ENCODE results near the gene TBL1X.

TBL1X gene

GRCh38 chrX:9781941-9782340 lies 317.1 kb downstream of the TBL1X start:
- no peak for ATAC-seq

DNA sequence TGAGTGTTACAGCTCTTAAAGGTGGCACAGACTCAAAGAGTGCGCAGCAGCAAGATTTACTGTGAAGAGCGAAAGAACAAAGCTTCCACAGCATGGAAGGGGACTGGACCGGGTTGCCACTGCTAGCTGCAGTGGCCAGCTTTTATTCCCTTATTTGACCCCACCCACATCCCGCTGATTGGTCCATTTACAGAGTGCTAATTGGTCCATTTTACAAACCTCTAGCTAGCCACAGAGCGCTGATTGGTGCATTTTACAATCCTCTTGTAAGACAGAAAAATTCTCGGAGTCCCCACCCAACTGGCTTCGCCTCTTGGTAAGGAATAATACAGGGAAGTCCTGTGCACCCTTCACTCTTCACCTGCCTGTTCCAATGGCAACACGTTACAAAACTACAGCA lies 319.5 kb downstream of the TBL1X start:
- ATAC-seq: no peak

- no peak for ATAC-seq
Measured at GRCh38 chrX:9785254-9785943, 320.5 kb downstream of the TBL1X start.

DNA sequence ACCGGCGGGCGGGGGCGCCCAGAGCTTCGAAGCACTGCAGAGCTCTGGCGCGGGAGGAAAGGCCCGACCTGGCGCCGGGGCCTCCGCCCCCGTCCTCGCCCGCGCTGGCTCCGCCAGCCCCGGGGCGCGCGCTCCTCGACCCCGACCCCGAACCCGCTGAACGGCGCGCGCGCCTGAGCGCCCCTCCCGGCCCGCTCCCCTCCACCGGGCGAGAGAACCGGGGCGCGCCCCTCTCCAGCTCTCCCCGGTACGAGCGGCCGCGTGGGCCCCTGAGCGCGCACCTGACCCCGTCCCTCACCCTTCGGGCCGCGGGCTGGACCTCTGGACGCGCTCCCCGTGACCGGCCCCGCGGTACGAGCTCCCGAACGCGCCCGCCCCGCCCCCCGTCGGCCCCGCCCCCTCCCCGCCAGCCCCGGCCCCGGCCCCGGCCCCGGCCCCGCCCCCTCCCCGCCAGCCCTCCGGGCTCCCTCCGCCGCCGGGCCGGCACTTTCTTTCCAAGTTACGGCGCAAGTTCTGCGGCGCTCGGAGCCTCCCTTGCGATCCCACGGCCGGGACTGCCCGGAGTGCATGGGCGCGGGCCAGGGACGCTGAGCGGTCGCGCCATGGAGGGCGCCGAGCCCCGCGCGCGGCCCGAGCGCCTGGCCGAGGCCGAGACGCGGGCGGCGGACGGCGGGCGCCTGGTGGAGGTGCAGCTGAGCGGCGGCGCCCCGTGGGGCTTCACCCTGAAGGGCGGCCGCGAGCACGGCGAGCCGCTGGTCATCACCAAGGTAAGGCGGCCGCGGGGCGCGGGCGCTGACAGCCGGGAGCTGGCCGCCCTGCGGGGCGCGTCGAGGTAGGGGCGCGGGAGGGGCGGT lies 321.3 kb downstream of the TBL1X start, which contains the start of gene SHROOM2:
TSS of gene SHROOM2 (plus strand) at position 486 of the 854 bp plus-strand sequence. CDS start at position 603, 117 bp downstream.
- no peak for ATAC-seq

- ATAC-seq: no peak
Measured at GRCh38 chrX:9786798-9787635, 322.2 kb downstream of the TBL1X start.

- ATAC-seq: no peak
Measured at GRCh38 chrX:9788911-9789310, 324.1 kb downstream of the TBL1X start.

- no peak for ATAC-seq
Measured at GRCh38 chrX:9789555-9789954, 324.7 kb downstream of the TBL1X start.
